ENCODE results near the gene TMEM255B.
"Not testable (repeated sequence)": the region's sequence is repeated elsewhere in the genome, so short reads cannot be mapped to it uniquely, and the experiment has no call there.

TMEM255B gene

DNA sequence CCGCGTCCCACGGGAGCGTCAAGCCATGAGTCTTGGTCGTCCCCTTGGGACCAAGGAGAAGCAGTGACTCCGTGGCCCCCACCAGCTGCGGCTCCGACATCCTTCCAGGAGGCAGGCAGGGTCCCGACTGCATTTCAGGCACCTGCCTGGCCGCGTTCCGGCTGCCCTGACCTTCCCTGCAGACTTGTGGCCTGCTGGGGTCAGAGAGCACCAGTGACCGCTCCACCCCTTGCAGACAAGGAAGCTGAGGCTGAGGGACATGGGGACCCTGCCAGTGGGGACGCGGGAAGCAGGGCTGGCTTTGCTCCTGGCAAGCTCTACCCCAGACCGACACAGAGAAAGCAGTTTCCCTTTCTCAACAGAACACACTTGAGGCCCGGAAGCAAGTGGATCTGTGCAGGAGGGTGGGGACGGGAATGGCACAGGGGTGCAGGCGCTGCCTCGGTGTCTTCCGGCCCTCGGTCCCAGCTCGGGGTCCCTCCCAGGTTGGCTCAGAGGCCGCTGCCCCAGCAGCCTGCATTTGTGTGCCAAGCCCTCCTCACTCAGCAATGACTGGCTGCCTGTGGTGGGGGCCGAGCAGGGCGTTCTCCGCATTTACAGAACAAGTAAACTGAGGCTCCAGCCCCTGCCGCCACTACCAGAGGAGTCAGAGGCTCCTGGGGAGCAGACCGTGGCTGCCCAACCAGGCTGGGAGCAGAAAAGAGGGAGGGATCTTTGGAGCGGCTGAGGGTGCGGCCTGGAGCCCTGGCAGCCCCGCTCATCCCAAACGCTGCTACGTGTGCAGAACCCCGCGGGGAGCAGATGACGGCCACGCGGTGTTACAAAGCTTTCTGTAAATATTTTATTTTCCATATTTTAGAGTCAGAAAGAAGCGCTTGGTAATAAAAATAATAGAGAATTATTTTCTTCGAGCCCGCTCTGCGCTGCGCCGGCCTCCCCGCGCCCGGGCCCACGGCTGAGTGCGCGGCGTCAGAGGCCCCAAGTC is 61.0 kb downstream of the TMEM255B start:
- no peak for DNase-seq (ENCODE audit: low read depth in 1 of 2, low spot score in 1 of 2)
- in situ Hi-C loops (cut with HindIII; ENCODE audit: low pct_unique_long_range_greater_than_20kb, low sequenced_read_pairs) = no loop called here
- no peak for TF ChIP-seq JUND (IDR thresholded peaks at IDR 0.05; ENCODE audit: low read depth)

DNA sequence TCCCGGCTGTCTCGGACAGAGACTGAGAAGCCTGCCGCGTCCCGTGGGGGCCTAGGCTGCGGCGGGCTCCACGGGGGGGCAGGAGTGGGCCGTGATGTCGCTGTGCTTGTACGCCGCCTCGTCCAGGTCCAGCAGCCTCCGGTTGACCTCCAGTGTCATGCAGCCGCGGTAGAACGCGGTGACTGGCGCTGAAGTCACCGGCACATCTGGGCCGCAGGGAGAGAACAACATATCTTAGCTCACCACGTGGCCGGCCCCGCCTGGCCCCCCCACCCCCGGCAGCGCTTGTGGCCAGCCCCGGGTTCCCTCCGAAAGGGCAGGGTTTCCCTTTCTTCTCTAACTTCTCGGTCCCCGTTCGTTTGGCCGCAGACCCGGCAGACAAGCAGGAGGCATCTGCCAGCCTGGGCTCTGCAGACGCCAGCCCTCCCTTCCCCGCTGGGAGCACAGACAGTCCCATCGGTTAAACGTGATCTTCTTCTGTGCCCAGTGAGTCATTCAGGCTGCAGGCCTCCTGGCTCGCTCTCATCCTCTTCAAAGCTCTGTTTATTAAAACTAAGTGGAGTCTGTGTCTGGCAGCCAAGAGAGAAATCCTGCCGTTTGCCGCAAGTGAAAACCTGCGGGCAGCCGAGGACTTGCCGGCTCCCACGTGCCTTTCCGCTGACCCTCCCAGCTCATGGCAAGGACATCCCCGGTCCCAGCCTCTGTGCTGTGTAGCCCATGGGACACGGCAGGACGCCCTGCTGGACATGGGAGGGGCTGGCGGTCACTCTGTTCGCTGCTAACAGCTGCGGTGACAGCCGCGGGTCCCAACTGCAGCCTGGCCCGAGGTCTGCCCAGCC is 62.0 kb downstream of the TMEM255B start:
- in situ Hi-C loops (cut with HindIII; ENCODE audit: low pct_unique_long_range_greater_than_20kb, low sequenced_read_pairs) = no loop called here
- no peak for DNase-seq (ENCODE audit: low read depth in 1 of 2, low spot score in 1 of 2)
- TF ChIP-seq JUND (IDR thresholded peaks at IDR 0.05; ENCODE audit: low read depth) = no peak

DNA sequence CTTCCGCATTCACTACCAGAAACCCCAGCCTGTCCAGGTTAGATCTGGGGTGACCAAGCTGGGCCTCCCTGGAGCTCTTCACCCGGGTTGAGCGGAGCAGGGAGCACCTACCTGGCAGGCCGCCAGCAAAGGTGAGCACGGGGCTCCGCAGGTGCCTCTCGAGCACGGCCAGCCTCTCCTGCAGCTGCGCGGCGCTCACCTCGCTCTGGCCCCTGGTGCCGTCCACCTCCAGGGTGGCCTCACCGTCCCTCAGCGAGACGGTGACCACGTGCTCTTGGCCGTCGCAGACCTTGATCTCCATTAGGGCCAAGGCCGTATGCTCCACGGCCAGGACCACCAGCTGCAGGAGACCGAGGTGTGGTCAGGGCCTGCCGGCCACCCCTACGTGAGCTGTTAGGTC is 62.8 kb downstream of the TMEM255B start:
- DNase-seq (ENCODE audit: low read depth in 1 of 2, low spot score in 1 of 2) = no peak
- no peak for TF ChIP-seq JUND (IDR thresholded peaks at IDR 0.05; ENCODE audit: low read depth)
- in situ Hi-C loops (cut with HindIII; ENCODE audit: low pct_unique_long_range_greater_than_20kb, low sequenced_read_pairs) = no loop called here

DNA sequence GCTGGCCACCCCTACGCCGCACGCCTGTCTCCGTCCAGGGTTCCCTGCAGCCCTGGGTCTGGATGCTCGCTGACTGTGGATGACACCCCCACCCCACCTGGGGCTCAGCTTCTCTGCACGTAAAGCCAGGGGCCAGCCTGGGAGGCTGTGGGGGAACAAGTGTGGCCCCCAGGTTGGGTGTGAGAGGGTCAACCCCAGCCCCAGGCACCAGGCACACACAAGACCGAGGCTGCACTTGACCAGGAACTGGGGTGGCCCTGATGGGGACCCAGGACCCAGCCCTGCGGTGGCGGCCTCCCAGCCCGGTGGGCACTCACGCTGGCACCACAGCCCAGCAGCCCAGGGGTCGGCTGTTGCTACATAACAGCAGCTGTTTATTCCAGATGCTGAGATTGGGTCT is 63.2 kb downstream of the TMEM255B start:
- in situ Hi-C loops (cut with HindIII; ENCODE audit: low pct_unique_long_range_greater_than_20kb, low sequenced_read_pairs) = no loop called here
- TF ChIP-seq JUND (IDR thresholded peaks at IDR 0.05; ENCODE audit: low read depth) = no peak
- DNase-seq (ENCODE audit: low read depth in 1 of 2, low spot score in 1 of 2) = no peak

DNA sequence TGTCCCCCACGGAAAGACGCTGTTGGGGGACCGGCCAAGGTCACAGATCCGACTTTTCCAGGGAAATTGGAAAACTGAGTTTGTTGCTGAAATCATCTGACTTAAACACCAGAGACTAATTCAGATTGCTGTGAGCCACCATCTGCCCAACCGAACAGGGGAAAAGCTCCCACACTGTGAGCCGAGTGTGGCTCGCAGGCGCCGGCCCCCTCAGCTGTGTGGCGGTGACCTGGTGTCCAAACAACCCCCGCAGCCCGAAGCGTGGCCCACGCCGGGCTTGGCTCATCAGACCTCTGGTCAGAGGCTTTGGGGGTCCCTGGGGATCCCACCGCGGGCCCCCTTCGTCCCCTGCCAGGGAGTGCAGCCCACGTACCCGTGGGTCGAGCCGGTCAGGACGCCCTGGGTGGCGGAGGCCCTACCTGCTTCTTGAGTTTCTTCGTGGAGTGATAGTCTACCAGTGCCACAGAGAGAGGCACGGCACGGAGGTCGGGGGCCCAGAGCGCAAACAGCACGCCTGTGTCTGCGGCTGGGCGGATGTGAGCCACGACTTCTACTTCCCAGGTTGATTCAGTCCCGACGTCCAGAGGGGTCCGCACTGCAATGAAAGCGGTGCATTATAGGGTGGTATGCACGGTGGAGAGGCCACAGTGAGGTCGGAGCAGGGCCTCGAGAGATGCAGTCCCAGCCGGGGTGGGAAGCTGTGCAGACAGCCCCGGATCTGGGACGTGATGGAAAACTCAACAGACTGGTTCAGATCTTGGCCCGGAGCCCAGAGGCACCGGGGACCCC is 64.1 kb downstream of the TMEM255B start:
- in situ Hi-C loops (cut with HindIII; ENCODE audit: low pct_unique_long_range_greater_than_20kb, low sequenced_read_pairs) = no loop called here
- no peak for TF ChIP-seq JUND (IDR thresholded peaks at IDR 0.05; ENCODE audit: low read depth)
- DNase-seq (ENCODE audit: low read depth in 1 of 2, low spot score in 1 of 2) = no peak

DNA sequence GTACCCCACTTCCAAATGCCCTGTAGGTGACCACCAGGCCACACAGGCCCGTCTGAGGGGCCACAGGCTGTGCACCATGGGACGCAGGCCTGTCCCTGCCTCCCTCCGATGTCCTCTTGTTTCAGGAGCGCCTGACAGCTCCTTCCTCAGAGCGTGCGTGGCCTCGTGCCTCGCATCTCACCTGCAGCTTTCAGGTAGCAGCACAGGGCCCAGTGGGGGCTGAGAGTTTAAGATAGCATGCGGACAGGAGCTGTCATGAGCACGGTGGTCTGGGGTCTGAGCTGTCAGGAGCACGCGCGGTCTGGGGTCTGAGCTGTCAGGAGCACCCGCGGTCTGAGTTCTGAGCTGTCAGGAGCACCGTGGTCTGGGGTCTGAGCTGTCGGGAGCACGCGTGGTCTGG is 64.7 kb downstream of the TMEM255B start:
- in situ Hi-C loops (cut with HindIII; ENCODE audit: low pct_unique_long_range_greater_than_20kb, low sequenced_read_pairs) = no loop called here
- no peak for TF ChIP-seq JUND (IDR thresholded peaks at IDR 0.05; ENCODE audit: low read depth)
- no peak for DNase-seq (ENCODE audit: low read depth in 1 of 2, low spot score in 1 of 2)

DNA sequence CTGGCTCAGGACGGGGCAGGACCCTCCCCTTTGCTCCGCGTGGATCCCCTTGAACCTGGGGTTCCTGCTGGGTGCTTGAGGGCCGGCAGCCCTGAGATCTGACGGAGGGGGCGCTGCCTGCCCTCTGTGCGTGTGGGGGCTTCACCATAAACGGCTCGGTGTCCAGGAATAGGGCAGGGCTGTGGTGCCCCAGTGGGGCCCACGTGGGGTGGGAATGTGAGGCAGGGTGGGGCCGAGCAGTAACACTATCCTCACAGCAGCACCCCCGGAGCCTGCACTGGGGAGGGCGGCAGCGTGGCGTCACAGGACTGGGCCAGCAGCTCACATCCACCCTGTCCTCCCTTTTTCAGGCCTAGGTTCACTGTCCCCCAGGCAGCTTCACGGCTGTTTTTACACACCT is 66.8 kb downstream of the TMEM255B start:
- no peak for DNase-seq (ENCODE audit: low read depth in 1 of 2, low spot score in 1 of 2)
- no peak for TF ChIP-seq JUND (IDR thresholded peaks at IDR 0.05; ENCODE audit: low read depth)
- in situ Hi-C loops (cut with HindIII; ENCODE audit: low pct_unique_long_range_greater_than_20kb, low sequenced_read_pairs) = no loop called here

DNA sequence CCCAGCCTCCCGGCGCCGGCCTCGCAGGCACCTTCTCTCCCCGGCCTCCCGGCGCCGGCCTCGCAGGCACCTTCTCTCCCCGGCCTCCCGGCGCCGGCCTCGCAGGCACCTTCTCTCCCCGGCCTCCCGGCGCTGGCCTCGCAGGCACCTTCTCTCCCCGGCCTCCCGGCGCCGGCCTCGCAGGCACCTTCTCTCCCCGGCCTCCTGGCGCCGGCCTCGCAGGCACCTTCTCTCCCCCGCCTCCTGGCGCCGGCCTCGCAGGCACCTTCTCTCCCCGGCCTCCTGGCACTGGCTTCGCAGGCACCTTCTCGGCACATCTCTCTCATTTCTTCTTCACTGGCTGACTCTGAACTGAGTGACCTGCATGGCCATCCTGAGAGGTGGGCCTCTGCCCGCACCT is 67.4 kb downstream of the TMEM255B start:
- DNase-seq (ENCODE audit: low read depth in 1 of 2, low spot score in 1 of 2); in situ Hi-C loops (cut with HindIII; ENCODE audit: low pct_unique_long_range_greater_than_20kb, low sequenced_read_pairs): not testable (repeated sequence)

DNA sequence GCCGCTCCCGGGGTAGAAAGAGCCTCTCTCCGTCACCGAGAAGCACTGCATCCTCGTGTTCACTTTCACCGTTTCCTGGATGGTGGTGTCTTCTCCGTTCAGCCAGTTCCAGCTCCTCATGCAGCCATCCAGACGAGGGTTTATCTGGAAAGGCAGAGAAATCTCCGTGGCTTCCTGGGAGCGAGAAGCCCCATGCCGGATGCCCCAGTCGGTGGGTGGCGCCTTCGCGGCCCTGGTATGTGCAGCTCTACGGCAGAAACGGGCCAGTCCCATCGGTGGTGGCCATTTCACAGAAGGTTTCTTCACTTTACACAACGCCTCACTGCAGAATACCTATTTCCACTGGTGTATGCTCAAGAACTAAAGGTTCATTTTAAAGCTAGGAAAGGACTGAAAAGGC is 68.0 kb downstream of the TMEM255B start:
- no peak for DNase-seq (ENCODE audit: low read depth in 1 of 2, low spot score in 1 of 2)
- no peak for TF ChIP-seq JUND (IDR thresholded peaks at IDR 0.05; ENCODE audit: low read depth)
- in situ Hi-C loops (cut with HindIII; ENCODE audit: low pct_unique_long_range_greater_than_20kb, low sequenced_read_pairs) = no loop called here

DNA sequence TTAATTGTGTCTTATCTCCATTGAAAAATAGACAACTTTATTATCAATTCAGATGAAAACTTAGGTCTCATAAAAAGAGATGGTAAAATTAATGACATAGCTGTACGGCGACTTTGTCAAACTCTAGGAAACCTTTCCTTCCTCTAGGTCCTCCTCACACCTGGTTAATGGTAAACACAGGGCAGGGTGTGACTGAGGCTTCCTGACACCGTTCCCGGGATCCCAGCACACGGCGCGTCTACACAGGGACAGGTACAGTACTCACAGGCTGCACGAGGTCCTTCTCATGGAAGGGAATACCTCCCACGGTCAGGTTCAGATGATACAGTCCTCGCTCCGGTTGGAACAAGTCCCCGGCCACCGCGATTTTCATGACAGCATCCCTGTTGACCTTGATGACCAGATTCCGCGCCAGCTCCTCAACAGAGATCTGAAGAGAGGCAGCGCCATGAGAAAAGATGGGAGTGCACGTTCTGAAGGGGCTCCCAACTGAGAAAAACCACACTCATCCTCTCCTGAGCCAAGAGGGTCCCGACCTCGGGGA is 69.3 kb downstream of the TMEM255B start:
- DNase-seq (ENCODE audit: low read depth in 1 of 2, low spot score in 1 of 2) = no peak

DNA sequence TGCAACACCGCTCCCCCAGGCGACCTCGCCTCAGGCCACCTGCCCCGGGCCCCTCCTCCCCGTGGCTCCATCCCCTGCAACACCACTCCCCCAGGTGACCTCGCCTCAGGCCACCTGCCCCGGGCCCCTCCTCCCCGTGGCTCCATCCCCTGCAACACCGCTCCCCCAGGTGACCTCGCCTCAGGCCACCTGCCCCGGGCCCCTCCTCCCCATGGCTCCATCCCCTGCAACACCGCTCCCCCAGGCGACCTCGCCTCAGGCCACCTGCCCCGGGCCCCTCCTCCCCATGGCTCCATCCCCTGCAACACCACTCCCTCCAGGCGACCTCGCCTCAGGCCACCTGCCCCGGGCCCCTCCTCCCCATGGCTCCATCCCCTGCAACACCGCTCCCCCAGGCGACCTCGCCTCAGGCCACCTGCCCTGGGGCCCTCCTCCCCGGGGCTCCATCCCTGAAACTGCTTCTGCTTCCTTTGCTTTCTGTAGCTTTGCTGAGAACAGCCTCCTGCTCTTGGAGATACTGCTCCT is 71.5 kb downstream of the TMEM255B start:
- DNase-seq (ENCODE audit: low read depth in 1 of 2, low spot score in 1 of 2); in situ Hi-C loops (cut with HindIII; ENCODE audit: low pct_unique_long_range_greater_than_20kb, low sequenced_read_pairs): not testable (repeated sequence)

More for the DNA sequence above, 69.3 kb downstream of the TMEM255B start:
- in situ Hi-C loops (cut with HindIII; ENCODE audit: low pct_unique_long_range_greater_than_20kb, low sequenced_read_pairs) = no loop called here
- no peak for TF ChIP-seq JUND (IDR thresholded peaks at IDR 0.05; ENCODE audit: low read depth)

DNA sequence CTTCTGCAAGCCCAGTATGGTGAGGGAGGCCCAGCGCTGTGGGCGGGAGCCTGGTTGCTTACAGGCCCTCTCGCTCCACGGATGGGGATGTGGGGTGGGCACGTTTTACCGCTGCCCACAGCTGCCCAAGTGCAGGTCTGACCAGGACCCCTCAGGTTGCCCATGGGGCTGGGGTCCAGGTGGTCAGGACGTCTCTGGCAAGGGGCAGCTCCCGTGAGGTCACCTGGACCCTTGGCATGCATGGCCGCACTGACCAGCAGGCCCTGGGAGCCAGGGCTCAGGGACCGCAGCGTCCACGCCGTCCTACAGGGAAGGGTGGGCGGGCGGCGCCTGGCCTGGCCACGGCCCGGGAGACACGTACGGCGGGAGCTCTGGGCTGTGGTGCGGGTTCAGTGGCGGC is 72.0 kb downstream of the TMEM255B start:
- in situ Hi-C loops (cut with HindIII; ENCODE audit: low pct_unique_long_range_greater_than_20kb, low sequenced_read_pairs) = no loop called here
- DNase-seq (ENCODE audit: low read depth in 1 of 2, low spot score in 1 of 2) = no peak
- TF ChIP-seq JUND (IDR thresholded peaks at IDR 0.05; ENCODE audit: low read depth) = no peak

All from T47D (cell line).